A549 (cell line): Measurements from ENCODE around the gene OSBPL8.

Experiments used
- CTCF ChIP-seq: fragments of >200 bp; sonication (Bioruptor Twin); formaldehyde crosslinking; IDR thresholded peaks from 3 replicates; pipeline ENCODE4 v1.5.1; 2016
- ELK1 ChIP-seq: fragments of 150-350 bp; IDR thresholded peaks from 2 replicates; pipeline ENCODE4 v1.6.1; 2014; ENCODE audit warnings: low read depth, mild to moderate bottlenecking, low read length
- GATA3 ChIP-seq: IDR thresholded peaks from 2 replicates; pipeline ENCODE4 v1.6.1; 2012; ENCODE audit warnings: borderline replicate concordance
- MAFK ChIP-seq: fragments of 450-650 bp; IDR thresholded peaks from 2 replicates; pipeline ENCODE4 v1.6.1; 2014; ENCODE audit not compliant: partially characterized antibody
- MYC ChIP-seq: IDR thresholded peaks from 2 replicates; pipeline ENCODE4 v1.6.1; 2012; ENCODE audit warnings: mild to moderate bottlenecking, inconsistent platforms, low read length, improper control_type of control experiment, borderline replicate concordance
- RFX5 ChIP-seq: fragments of 450-650 bp; IDR thresholded peaks from 2 replicates; pipeline ENCODE4 v1.7.1; 2014; ENCODE audit warnings: antibody characterized with exemption, mild to moderate bottlenecking, moderate library complexity
- TFCP2L1 ChIP-seq: fragments of 250-450 bp; sonication (Bioruptor Pico); IDR thresholded peaks from 2 replicates; pipeline ENCODE4 v1.5.0; 2021; ENCODE audit warnings: mild to moderate bottlenecking
- TF ChIP-seq, protein P1 (sequence below): fragments of 200-600 bp; sonication (generic); IDR thresholded peaks from 2 replicates; pipeline ENCODE4 v1.6.1; 2016; ENCODE audit warnings: antibody characterized with exemption, mild to moderate bottlenecking, moderate library complexity
- TF ChIP-seq, protein P2 (sequence below): IDR thresholded peaks from 2 replicates; pipeline ENCODE4 v1.6.1; 2012

DNA sequence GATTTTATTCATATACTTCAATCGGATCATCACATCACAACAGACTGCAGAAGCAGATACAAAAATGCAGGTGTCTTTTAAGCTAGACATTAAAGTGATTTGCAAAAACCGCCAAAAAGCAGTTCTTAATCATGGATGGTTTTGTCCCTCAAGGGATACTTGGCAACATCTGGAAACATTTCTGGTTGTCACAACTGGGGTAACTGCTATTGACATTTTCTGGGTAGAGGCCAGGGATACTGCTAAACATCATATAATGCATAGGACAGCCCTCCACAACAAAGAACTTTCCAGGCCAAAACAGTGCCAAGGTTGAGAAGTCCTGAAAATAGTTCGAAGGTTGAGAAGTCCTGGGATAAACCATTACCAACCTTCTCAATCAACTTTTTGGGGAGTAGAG, 109.6 kb downstream of the OSBPL8 start:
- TF ChIP-seq, protein P1, sequence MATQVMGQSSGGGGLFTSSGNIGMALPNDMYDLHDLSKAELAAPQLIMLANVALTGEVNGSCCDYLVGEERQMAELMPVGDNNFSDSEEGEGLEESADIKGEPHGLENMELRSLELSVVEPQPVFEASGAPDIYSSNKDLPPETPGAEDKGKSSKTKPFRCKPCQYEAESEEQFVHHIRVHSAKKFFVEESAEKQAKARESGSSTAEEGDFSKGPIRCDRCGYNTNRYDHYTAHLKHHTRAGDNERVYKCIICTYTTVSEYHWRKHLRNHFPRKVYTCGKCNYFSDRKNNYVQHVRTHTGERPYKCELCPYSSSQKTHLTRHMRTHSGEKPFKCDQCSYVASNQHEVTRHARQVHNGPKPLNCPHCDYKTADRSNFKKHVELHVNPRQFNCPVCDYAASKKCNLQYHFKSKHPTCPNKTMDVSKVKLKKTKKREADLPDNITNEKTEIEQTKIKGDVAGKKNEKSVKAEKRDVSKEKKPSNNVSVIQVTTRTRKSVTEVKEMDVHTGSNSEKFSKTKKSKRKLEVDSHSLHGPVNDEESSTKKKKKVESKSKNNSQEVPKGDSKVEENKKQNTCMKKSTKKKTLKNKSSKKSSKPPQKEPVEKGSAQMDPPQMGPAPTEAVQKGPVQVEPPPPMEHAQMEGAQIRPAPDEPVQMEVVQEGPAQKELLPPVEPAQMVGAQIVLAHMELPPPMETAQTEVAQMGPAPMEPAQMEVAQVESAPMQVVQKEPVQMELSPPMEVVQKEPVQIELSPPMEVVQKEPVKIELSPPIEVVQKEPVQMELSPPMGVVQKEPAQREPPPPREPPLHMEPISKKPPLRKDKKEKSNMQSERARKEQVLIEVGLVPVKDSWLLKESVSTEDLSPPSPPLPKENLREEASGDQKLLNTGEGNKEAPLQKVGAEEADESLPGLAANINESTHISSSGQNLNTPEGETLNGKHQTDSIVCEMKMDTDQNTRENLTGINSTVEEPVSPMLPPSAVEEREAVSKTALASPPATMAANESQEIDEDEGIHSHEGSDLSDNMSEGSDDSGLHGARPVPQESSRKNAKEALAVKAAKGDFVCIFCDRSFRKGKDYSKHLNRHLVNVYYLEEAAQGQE: no peak
- TF ChIP-seq CTCF (no peak), GATA3 (no peak), RFX5 (no peak), MAFK (no peak), ELK1 (no peak), MYC (no peak), TFCP2L1 (CRISPR knock-in tag) (no peak)
- TF ChIP-seq, protein P2, sequence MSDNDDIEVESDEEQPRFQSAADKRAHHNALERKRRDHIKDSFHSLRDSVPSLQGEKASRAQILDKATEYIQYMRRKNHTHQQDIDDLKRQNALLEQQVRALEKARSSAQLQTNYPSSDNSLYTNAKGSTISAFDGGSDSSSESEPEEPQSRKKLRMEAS: no peak
